Hepatocyte (in vitro differentiated cells): ENCODE measurements around the gene NKX2-2.

Source experiments
- EZH2 ChIP-seq: fragments of 200-600 bp; sonication (generic); IDR thresholded peaks from 2 replicates; pipeline ENCODE4 v1.6.1; 2016; ENCODE audit warnings: antibody characterized with exemption, mild to moderate bottlenecking, borderline replicate concordance
- TF ChIP-seq, protein P1 (sequence below): fragments of 200-600 bp; sonication (generic); IDR thresholded peaks from 2 replicates; pipeline ENCODE4 v1.5.1; 2016; ENCODE audit warnings: antibody characterized with exemption, mild to moderate bottlenecking; ENCODE audit not compliant: poor library complexity

DNA sequence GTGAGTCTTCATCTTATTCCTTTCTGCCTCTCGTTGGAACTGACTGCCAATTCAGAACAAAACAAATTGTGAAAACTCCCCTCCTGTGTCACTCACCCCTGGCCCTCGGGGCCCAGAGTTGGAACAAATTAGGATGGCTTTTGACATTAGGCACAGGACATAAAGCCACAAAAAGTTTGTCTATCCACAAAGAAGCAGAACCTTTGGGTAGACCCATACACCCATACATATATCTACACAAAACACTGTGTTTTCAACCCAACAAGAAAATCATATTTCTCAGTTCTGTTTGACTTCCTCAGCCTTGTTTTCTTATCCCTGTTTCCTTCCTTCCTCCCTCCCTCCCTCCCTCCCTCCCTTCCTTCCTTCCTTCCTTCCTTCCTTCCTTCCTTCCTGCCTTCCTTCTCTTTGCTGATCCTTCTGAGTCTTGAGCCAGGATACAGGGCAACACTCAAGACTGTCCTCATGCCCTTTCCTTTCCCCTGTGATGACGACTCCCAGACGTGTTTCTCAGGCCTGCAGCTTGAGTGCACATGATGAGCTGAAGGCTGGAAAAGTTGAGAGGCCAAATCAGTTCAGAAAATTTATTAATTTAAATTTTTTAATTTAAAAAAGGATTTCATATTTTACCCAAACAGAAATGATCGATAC is 41.7 kb upstream of the NKX2-2 start:
- TF ChIP-seq, protein P1, sequence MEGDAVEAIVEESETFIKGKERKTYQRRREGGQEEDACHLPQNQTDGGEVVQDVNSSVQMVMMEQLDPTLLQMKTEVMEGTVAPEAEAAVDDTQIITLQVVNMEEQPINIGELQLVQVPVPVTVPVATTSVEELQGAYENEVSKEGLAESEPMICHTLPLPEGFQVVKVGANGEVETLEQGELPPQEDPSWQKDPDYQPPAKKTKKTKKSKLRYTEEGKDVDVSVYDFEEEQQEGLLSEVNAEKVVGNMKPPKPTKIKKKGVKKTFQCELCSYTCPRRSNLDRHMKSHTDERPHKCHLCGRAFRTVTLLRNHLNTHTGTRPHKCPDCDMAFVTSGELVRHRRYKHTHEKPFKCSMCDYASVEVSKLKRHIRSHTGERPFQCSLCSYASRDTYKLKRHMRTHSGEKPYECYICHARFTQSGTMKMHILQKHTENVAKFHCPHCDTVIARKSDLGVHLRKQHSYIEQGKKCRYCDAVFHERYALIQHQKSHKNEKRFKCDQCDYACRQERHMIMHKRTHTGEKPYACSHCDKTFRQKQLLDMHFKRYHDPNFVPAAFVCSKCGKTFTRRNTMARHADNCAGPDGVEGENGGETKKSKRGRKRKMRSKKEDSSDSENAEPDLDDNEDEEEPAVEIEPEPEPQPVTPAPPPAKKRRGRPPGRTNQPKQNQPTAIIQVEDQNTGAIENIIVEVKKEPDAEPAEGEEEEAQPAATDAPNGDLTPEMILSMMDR: no peak
- TF ChIP-seq EZH2: no peak
